SK-N-SH treated with all-trans-retinoic acid at 6 μM for 48 hours (cell line): ENCODE results near the gene COL25A1.

ENCODE experiments used
- ATAC-seq: fragments of 200-7000 bp; cut with Tn5 transposase; 3 replicates; pipeline ENCODE4 v1.9.1; 2020; ENCODE audit warnings: mild to moderate bottlenecking, moderate library complexity
- ARNTL ChIP-seq: fragments of 450-650 bp; formaldehyde crosslinking; IDR thresholded peaks from 2 replicates; pipeline ENCODE4 v1.5.0; 2020; ENCODE audit warnings: low read depth, mild to moderate bottlenecking, moderate library complexity, borderline replicate concordance
- BACH2 ChIP-seq: fragments of 250-450 bp; sonication (Bioruptor Pico); IDR thresholded peaks from 2 replicates; pipeline ENCODE4 v1.9.0; 2021; ENCODE audit warnings: mild to moderate bottlenecking, borderline replicate concordance
- CSDC2 ChIP-seq: fragments of 250-450 bp; sonication (Bioruptor Pico); IDR thresholded peaks from 2 replicates; pipeline ENCODE4 v1.5.0; 2020; ENCODE audit warnings: mild to moderate bottlenecking, moderate library complexity
- ESRRG ChIP-seq: fragments of 250-450 bp; sonication (Bioruptor Pico); IDR thresholded peaks from 2 replicates; pipeline ENCODE4 v1.6.1; 2021; ENCODE audit warnings: mild to moderate bottlenecking
- GLIS3 ChIP-seq: fragments of 250-450 bp; sonication (Bioruptor Pico); IDR thresholded peaks from 2 replicates; pipeline ENCODE4 v1.5.0; 2020; ENCODE audit warnings: mild to moderate bottlenecking, moderate library complexity
- OSR1 ChIP-seq: fragments of 250-450 bp; sonication (Bioruptor Pico); IDR thresholded peaks from 2 replicates; pipeline ENCODE4 v1.8.0; 2022; ENCODE audit warnings: moderate library complexity, mild to moderate bottlenecking, inconsistent platforms
- PPARA ChIP-seq: fragments of 250-450 bp; sonication (Bioruptor Pico); IDR thresholded peaks from 2 replicates; pipeline ENCODE4 v1.5.0; 2020; ENCODE audit warnings: mild to moderate bottlenecking, borderline replicate concordance
- RARB ChIP-seq: fragments of 250-450 bp; sonication (Bioruptor Pico); IDR thresholded peaks from 2 replicates; pipeline ENCODE4 v1.8.0; 2021; ENCODE audit warnings: mild to moderate bottlenecking, moderate library complexity
- TCF4 ChIP-seq: fragments of 250-450 bp; sonication (Bioruptor Pico); IDR thresholded peaks from 2 replicates; pipeline ENCODE4 v1.8.0; 2021; ENCODE audit warnings: mild to moderate bottlenecking, moderate library complexity, borderline replicate concordance
- TOX ChIP-seq: fragments of 250-450 bp; sonication (Bioruptor Pico); IDR thresholded peaks from 2 replicates; pipeline ENCODE4 v1.8.0; 2021; ENCODE audit warnings: mild to moderate bottlenecking, moderate library complexity, borderline replicate concordance
- ZC3H10 ChIP-seq: fragments of 250-450 bp; sonication (Bioruptor Pico); IDR thresholded peaks from 2 replicates; pipeline ENCODE4 v1.5.1; 2021; ENCODE audit warnings: mild to moderate bottlenecking, moderate library complexity
- ZFP3 ChIP-seq: fragments of 250-450 bp; sonication (Bioruptor Pico); IDR thresholded peaks from 2 replicates; pipeline ENCODE4 v1.5.0; 2020; ENCODE audit warnings: mild to moderate bottlenecking, moderate library complexity
- ZFP30 ChIP-seq: fragments of 450-650 bp; formaldehyde crosslinking; IDR thresholded peaks from 2 replicates; pipeline ENCODE4 v1.5.0; 2022; ENCODE audit warnings: mild to moderate bottlenecking, moderate library complexity
- ZNF565 ChIP-seq: fragments of 450-650 bp; formaldehyde crosslinking; conservative IDR thresholded peaks from 2 replicates; pipeline ENCODE4 v1.5.0; 2020; ENCODE audit warnings: low read depth, mild to moderate bottlenecking, moderate library complexity
- ZNF8 ChIP-seq: fragments of 450-650 bp; formaldehyde crosslinking; IDR thresholded peaks from 2 replicates; pipeline ENCODE4 v1.5.0; 2020; ENCODE audit warnings: mild to moderate bottlenecking, moderate library complexity
- TF ChIP-seq, protein P1 (sequence below): fragments of 250-450 bp; sonication (Bioruptor Pico); IDR thresholded peaks from 2 replicates; pipeline ENCODE4 v1.5.1; 2020; ENCODE audit warnings: low read depth, mild to moderate bottlenecking, moderate library complexity
- TF ChIP-seq, protein P2 (sequence below): fragments of 250-450 bp; sonication (Bioruptor Pico); IDR thresholded peaks from 2 replicates; pipeline ENCODE4 v1.5.1; 2021; ENCODE audit warnings: mild to moderate bottlenecking, moderate library complexity
- TF ChIP-seq, protein P3 (sequence below): fragments of 250-450 bp; sonication (Bioruptor Pico); IDR thresholded peaks from 2 replicates; pipeline ENCODE4 v1.5.0; 2020; ENCODE audit warnings: mild to moderate bottlenecking, moderate library complexity
- TF ChIP-seq, protein P4 (sequence below): fragments of 250-450 bp; sonication (Bioruptor Pico); IDR thresholded peaks from 2 replicates; pipeline ENCODE4 v1.8.0; 2020; ENCODE audit warnings: mild to moderate bottlenecking, moderate library complexity, borderline replicate concordance
- TF ChIP-seq, protein P5 (sequence below): fragments of 250-450 bp; sonication (Bioruptor Pico); IDR thresholded peaks from 2 replicates; pipeline ENCODE4 v1.8.0; 2021; ENCODE audit warnings: low read depth, mild to moderate bottlenecking, moderate library complexity, borderline replicate concordance

Gene COL25A1

DNA sequence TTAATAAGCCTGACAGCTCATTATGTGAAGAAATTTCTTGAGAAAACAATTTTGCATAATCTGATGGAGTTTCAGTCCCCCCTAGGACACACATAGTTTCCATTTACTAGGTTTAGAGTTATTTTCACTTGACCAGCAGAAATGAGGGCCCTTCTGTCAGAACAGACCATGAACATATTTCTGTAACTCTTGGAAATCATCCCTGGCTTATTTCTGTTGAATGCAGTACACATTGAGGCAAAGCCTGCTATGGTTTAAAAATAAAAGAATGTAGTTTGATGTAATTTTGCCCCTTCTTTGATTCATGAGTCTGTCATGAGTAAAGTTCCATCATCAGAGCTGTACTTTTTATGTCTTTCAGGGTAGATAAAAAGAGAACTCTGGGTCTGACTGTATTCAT lies 435.0 kb downstream of the COL25A1 start:
- TF ChIP-seq, protein P1, sequence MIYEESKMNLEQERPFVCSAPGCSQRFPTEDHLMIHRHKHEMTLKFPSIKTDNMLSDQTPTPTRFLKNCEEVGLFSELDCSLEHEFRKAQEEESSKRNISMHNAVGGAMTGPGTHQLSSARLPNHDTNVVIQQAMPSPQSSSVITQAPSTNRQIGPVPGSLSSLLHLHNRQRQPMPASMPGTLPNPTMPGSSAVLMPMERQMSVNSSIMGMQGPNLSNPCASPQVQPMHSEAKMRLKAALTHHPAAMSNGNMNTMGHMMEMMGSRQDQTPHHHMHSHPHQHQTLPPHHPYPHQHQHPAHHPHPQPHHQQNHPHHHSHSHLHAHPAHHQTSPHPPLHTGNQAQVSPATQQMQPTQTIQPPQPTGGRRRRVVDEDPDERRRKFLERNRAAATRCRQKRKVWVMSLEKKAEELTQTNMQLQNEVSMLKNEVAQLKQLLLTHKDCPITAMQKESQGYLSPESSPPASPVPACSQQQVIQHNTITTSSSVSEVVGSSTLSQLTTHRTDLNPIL (CRISPR knock-in tag): no peak
- TF ChIP-seq, all 23 proteins: peak for 0
- no peak for ATAC-seq

DNA sequence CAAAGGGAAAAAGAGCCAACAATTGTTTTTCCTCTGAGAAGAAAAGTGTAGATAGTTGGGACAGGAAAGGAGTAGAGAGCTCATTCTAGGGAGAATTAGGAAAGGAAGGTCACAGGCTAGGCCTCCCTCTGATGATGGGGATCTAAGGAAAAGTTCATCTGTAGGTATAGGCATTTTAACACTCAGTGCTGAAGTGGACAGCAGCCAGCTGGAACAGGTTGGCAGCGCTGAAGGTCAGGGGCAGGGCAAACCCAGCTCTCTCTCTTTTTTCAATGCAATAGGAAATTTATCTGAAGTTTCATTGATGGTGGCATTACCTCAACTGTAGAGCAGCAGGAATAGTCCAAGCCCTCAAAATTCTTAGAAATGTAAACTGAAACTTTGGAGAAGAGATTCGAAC lies 441.1 kb downstream of the COL25A1 start:
- TF ChIP-seq, protein P2, sequence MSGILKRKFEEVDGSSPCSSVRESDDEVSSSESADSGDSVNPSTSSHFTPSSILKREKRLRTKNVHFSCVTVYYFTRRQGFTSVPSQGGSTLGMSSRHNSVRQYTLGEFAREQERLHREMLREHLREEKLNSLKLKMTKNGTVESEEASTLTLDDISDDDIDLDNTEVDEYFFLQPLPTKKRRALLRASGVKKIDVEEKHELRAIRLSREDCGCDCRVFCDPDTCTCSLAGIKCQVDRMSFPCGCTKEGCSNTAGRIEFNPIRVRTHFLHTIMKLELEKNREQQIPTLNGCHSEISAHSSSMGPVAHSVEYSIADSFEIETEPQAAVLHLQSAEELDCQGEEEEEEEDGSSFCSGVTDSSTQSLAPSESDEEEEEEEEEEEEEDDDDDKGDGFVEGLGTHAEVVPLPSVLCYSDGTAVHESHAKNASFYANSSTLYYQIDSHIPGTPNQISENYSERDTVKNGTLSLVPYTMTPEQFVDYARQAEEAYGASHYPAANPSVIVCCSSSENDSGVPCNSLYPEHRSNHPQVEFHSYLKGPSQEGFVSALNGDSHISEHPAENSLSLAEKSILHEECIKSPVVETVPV (CRISPR knock-in tag): no peak
- TF ChIP-seq, protein P3, sequence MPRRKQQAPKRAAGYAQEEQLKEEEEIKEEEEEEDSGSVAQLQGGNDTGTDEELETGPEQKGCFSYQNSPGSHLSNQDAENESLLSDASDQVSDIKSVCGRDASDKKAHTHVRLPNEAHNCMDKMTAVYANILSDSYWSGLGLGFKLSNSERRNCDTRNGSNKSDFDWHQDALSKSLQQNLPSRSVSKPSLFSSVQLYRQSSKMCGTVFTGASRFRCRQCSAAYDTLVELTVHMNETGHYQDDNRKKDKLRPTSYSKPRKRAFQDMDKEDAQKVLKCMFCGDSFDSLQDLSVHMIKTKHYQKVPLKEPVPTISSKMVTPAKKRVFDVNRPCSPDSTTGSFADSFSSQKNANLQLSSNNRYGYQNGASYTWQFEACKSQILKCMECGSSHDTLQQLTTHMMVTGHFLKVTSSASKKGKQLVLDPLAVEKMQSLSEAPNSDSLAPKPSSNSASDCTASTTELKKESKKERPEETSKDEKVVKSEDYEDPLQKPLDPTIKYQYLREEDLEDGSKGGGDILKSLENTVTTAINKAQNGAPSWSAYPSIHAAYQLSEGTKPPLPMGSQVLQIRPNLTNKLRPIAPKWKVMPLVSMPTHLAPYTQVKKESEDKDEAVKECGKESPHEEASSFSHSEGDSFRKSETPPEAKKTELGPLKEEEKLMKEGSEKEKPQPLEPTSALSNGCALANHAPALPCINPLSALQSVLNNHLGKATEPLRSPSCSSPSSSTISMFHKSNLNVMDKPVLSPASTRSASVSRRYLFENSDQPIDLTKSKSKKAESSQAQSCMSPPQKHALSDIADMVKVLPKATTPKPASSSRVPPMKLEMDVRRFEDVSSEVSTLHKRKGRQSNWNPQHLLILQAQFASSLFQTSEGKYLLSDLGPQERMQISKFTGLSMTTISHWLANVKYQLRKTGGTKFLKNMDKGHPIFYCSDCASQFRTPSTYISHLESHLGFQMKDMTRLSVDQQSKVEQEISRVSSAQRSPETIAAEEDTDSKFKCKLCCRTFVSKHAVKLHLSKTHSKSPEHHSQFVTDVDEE (CRISPR knock-in tag): no peak
- TF ChIP-seq ZNF8 (CRISPR knock-in tag): no peak
- TF ChIP-seq ARNTL (CRISPR knock-in tag): no peak
- TF ChIP-seq ZC3H10 (CRISPR knock-in tag): no peak
- TF ChIP-seq BACH2: no peak
- no peak for TF ChIP-seq RARB (CRISPR knock-in tag)
- TF ChIP-seq ESRRG (CRISPR knock-in tag): no peak
- ATAC-seq: no peak

DNA sequence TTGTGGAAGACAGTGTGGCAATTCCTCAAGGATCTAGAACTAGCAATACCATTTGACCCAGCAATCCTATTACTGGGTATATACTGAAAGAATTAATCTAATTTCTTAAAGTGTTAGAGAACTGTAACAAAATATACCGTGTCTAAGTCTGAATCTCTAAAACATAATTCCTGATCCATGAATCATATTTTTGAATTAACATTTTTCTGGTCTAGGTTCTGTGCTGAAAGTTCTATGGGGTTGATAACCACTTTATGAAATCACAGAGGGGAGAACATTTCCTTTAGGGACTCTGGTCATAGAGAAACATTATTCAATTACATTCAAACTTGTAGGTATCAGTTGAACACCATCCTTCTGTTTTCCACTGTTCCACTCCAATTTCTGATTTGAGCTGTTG lies 447.7 kb downstream of the COL25A1 start:
- ATAC-seq: no peak
- TF ChIP-seq ZFP30 (CRISPR knock-in tag): no peak
- no peak for TF ChIP-seq CSDC2
- no peak for TF ChIP-seq TCF4
- TF ChIP-seq, protein P1 (CRISPR knock-in tag): no peak
- no peak for TF ChIP-seq ESRRG (CRISPR knock-in tag)
- TF ChIP-seq GLIS3 (CRISPR knock-in tag): no peak
- TF ChIP-seq PPARA (CRISPR knock-in tag): no peak
- no peak for TF ChIP-seq ZFP3 (CRISPR knock-in tag)
- TF ChIP-seq, protein P3 (CRISPR knock-in tag): no peak
- TF ChIP-seq ARNTL (CRISPR knock-in tag): no peak
- TF ChIP-seq ZNF565 (CRISPR knock-in tag): no peak
- TF ChIP-seq OSR1 (CRISPR knock-in tag): no peak
- TF ChIP-seq, protein P4, sequence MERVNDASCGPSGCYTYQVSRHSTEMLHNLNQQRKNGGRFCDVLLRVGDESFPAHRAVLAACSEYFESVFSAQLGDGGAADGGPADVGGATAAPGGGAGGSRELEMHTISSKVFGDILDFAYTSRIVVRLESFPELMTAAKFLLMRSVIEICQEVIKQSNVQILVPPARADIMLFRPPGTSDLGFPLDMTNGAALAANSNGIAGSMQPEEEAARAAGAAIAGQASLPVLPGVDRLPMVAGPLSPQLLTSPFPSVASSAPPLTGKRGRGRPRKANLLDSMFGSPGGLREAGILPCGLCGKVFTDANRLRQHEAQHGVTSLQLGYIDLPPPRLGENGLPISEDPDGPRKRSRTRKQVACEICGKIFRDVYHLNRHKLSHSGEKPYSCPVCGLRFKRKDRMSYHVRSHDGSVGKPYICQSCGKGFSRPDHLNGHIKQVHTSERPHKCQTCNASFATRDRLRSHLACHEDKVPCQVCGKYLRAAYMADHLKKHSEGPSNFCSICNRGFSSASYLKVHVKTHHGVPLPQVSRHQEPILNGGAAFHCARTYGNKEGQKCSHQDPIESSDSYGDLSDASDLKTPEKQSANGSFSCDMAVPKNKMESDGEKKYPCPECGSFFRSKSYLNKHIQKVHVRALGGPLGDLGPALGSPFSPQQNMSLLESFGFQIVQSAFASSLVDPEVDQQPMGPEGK (CRISPR knock-in tag): no peak
- TF ChIP-seq ZNF8 (CRISPR knock-in tag): no peak
- TF ChIP-seq, protein P2 (CRISPR knock-in tag): no peak
- TF ChIP-seq TOX (CRISPR knock-in tag): no peak
- TF ChIP-seq, protein P5, sequence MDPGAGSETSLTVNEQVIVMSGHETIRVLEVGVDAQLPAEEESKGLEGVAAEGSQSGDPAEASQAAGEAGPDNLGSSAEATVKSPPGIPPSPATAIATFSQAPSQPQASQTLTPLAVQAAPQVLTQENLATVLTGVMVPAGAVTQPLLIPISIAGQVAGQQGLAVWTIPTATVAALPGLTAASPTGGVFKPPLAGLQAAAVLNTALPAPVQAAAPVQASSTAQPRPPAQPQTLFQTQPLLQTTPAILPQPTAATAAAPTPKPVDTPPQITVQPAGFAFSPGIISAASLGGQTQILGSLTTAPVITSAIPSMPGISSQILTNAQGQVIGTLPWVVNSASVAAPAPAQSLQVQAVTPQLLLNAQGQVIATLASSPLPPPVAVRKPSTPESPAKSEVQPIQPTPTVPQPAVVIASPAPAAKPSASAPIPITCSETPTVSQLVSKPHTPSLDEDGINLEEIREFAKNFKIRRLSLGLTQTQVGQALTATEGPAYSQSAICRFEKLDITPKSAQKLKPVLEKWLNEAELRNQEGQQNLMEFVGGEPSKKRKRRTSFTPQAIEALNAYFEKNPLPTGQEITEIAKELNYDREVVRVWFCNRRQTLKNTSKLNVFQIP (CRISPR knock-in tag): no peak
- TF ChIP-seq ZC3H10 (CRISPR knock-in tag): no peak
